Stimulated activated CD4-positive, alpha-beta T cell treated with anti-CD3 and anti-CD28 coated beads, TNF-alpha, amount 100 ng/mL, for 24 hours (primary cell): ENCODE results near the gene SORL1.
"Not testable (repeated sequence)": the region's sequence is repeated elsewhere in the genome, so short reads cannot be mapped to it uniquely, and the experiment has no call there.

Source experiments
- DNase-seq, 3 experiments: peaks; one replicate each; pipeline ENCODE4 v3.0.0-alpha.2; 2020; ENCODE audit warnings: low read depth in 3 of 3

Gene SORL1

DNA sequence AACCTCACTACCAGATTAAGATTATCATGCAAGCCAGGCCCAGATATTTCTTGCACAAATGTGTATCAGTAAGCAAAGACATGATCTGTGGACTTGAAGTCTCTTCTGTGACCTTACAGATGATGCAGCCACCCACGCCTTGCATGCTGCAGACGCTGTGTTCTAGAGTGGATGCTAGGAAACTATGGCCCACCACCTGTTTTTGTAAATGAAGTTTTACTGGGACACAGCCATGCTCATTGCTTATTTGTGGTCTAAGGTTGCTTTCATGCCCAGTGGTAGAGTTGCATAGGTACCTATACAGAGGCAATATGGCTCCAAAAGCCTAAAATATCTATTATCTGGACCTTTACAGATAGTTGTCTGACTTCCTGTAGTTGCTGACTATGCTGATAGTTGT is 48.2 kb downstream of the SORL1 start:
- no peak for DNase-seq

GRCh38 chr11:121500717-121501116 is 48.6 kb downstream of the SORL1 start:
- no peak for DNase-seq

DNA sequence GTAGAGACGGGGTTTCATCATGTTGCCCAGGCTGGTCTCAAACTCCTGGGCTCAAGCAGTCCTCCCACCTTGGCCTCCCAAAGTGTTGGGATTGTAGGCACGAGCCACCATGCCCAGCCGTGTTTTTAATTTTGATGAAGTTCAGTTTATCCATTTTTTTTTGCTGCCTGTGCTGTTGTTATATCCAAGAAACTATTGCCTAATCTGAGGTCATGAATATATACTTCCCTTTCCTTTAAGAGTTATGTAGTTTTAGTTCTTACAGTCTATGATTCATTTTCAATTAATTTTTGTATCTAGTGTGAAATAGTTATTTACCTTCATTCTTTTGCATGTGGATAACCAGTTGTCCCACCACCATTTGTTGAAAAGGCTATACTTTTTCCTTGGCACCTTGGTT is 50.9 kb downstream of the SORL1 start:
- no peak for DNase-seq

GRCh38 chr11:121506237-121506636 is 54.1 kb downstream of the SORL1 start:
- DNase-seq = not testable (repeated sequence)

- no peak for DNase-seq
Observed at GRCh38 chr11:121508449-121508848, 56.3 kb downstream of the SORL1 start.

GRCh38 chr11:121510438-121510837 is 58.3 kb downstream of the SORL1 start:
- DNase-seq = no peak

DNA sequence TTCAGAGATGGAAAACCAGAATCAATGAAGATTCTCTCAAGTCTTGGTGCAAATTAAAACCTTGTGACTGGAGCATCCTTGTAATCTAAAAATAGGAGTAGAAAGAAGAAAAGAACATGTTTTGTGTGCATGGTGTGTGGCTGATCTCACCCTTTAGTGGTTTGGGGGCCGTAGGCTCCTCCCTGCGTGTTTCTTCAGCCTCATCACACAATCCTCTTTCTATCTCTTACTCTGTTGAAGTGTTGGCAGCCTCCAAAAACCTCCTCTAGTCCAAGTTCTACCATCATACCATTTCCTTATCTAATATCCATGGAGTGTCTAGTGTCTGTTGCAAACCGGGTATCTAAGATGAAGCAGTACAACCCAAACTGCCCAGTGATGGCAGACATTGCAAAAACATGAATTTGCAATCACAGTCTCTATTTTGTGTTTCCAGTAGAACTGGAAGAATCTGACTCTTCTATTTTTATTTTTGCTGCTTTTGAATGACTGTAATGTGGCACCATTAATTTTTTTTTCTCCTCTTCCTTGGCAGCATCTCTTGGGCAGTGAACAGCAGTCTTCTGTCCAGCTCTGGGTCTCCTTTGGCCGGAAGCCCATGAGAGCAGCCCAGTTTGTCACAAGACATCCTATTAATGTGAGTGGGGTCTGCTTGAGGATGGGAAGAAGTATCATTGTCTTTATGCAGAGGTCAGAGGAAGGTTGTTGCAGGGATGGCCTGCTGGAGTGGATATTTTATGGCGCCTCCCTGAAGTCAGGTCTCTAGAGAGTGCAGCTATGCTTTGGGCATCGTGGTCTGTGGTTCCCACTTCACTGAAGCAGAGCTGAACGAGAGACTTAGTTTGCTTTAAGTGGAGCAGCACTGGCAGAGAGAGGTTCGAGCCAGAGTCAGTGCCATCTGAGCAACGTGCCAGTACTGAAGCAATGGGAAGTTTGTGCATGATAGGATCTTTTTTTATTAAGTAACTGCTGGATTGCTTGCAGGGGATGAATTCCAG is 60.7 kb downstream of the SORL1 start:
- no peak for DNase-seq

- DNase-seq = no peak
Observed at GRCh38 chr11:121513807-121514206, 61.7 kb downstream of the SORL1 start.

GRCh38 chr11:121514432-121515334 is 62.6 kb downstream of the SORL1 start:
- DNase-seq = no peak

DNA sequence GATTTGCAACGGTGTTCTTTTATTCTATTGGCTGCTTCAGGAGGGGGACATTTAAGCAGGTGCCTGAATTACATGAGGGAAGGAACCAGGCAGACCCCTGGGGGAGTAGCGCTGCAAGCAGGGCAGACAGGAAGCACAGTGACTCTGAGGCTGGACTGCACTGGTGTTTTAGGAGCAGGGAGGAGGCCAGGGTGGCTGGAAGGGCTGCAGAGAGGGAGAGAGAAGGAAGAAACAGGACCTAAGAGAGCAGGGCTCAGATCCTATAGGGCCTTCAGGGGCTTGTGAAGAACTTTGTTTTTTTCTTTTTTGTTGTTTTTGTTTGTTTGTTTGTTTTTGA is 63.2 kb downstream of the SORL1 start:
- DNase-seq = no peak

DNA sequence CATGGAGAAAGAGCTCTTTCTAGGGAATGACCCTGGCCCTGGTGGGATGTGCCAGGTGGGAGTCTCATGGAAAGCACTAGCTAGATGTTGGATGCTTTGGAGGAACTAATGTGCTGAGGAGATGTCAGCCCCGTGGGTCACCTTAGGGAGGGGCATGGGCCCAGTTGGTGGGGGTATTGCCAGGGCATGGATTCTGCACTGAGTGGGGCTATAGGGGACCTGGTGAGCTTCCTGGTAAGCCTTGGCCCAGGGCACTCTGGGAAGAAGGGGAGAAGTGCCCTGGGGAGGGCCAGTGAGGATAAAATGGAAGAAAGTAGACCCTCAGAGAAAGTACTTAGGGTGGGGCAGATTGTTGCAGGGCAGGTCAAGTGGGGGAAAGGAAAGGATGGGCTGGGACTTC is 65.9 kb downstream of the SORL1 start:
- DNase-seq = no peak

- no peak for DNase-seq
Observed at GRCh38 chr11:121520243-121521144, 68.4 kb downstream of the SORL1 start.

DNA sequence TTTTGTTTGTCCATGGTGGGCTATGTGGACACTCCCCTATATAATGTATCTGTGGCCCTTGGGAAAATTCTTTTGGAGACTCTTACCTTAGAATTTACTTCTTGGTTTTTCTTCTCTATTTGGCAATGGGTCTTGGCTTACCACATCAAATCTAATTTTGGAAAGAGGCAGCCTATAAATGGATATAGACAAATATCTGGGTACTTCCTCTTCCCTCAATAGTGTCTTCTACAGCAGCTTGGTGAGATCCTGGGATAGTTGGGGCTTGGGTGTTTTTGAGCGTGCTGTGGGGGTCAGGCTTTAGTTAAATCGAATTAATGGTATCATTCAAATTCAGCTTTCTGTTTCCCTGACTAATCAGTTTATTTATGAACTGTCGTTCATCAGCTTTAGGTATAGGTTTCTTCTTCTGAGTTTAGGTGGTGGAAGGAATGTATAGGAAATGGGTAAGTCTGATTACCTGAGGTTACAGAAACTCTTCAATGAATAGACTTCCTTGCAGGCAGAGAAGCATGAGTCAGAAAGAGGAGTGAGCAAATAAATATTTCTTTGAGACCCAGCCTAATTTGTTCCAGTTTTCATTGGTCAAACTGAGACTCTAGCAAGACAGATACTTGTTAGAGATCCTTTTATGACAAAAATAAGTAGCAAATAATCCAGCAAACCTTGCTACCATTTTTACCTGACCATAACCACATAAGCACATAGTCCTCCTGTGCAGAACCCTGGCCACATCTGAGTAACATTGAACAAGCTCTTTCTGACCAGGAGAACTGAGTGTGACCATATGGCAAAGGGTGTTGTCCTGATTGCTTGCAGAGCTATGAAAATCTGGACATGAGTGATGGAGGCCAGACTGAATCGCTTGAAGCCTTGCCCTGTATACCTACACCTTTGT is 69.3 kb downstream of the SORL1 start:
- DNase-seq = no peak

DNA sequence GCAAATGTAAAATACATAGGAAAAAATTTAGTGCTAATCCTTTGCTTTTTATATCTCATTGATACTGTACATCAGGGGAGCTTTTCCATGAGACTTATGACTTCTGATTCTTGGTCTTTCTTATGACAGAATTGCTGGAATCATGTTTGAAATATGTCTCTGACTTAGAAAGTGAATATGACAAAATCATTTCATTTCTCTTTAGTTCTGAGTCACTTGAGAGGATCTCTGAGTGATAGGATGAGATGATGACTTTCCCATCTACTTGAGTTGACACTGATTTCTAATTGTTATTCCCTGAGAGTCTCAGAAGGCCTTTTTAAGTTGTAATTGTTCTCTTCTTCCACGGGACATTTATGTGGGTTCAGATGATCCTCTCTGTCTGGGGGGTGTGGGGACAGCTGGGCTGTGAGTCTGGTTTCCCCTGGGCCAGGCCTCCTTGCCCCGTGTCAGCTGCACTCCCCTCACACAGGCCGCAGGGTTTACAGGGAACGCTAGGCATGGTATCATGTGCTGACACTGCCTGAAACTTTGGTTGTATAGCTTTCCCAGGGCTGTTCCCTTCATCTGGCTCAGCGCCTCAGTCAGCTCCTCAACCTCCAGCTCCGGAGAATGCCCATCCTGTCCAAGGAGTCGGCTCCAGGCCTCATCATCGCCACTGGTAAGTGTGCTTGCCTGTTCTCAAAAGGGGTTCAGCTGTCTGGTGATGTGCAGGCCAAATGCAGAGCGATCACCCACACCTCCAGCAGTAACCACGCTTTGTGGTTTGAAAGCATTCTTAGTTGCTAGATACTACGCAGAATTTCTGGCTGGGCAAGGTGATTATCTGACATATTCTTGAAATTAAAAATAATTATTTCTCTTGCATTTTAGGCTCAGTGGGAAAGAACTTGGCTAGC is 70.2 kb downstream of the SORL1 start:
- no peak for DNase-seq

- DNase-seq = no peak
Observed at GRCh38 chr11:121523581-121524232, 71.6 kb downstream of the SORL1 start.

- DNase-seq = no peak
Observed at GRCh38 chr11:121524233-121524631, 72.1 kb downstream of the SORL1 start.

DNA sequence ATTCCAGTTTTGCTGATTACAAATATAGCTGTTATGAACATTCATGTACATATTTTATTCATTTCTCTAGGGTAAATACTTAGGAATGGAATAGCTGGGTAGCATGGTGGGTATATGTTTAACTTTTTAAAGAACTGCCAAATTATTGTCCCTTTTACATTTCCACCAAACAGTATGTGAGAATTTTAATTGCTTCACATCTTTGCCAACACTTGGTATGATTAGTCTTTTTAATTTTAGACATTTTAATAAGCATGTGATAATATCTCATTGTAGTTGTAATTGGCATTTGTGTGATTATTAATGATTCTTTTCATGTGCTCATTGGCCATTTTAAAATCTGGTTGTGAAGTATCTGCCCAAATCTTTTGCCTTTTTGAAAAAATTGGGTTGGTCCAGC is 73.3 kb downstream of the SORL1 start:
- no peak for DNase-seq

DNA sequence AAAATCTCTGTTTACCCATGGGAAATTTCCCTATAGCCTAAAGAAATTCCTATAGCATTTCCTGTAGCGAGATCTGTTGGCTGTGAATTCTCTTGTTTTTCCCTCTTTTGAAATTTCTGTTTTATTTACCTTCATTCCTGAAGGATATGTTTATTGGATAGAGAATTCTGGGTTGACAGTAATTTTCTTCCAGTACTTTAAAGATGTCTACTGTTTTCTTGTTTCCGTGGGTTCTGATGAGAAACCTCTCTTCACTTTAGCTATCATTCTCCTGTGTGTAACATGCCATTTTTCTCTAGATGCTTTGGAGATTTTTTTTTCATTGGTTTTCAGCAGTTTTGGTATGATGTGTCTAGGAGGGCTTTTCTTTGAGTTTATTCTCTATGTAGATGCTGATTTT is 78.1 kb downstream of the SORL1 start:
- no peak for DNase-seq

- DNase-seq = no peak
Observed at GRCh38 chr11:121533601-121534000, 81.5 kb downstream of the SORL1 start.
